H9 (cell line): ENCODE results near the gene MYO18A. TPM values are rescaled to one million over a fixed set of nuclear protein-coding genes. Genes with fewer than 3 reads are reported as not detected.

Experiments used
- DNase-seq: peaks from one replicate; pipeline ENCODE4 v3.0.0-alpha.2; 2017
- H2AFZ ChIP-seq: one replicate; pipeline ENCODE4 v1.6.1; 2013; ENCODE audit warnings: mild to moderate bottlenecking, low read length, control low read depth, moderate library complexity
- H2AK5ac ChIP-seq: 2 replicates; pipeline ENCODE4 v1.6.1; 2013; ENCODE audit warnings: low read length, control low read depth, mixed read lengths; ENCODE audit not compliant: insufficient read length
- H2BK120ac ChIP-seq: one replicate; pipeline ENCODE4 v1.6.1; 2013; ENCODE audit warnings: low read depth, mild to moderate bottlenecking, low read length, control low read depth, inconsistent platforms; ENCODE audit not compliant: poor library complexity, severe bottlenecking
- H2BK12ac ChIP-seq: 2 replicates; pipeline ENCODE4 v1.6.1; 2013; ENCODE audit warnings: low read length, control low read depth, mixed read lengths, low read depth; ENCODE audit not compliant: insufficient read length
- H2BK15ac ChIP-seq: 2 replicates; pipeline ENCODE4 v1.6.1; 2013; ENCODE audit warnings: low read depth, low read length, control low read depth
- H2BK20ac ChIP-seq: one replicate; pipeline ENCODE4 v1.6.1; 2013; ENCODE audit warnings: low read depth, mild to moderate bottlenecking, low read length, control low read depth, inconsistent platforms; ENCODE audit not compliant: poor library complexity, severe bottlenecking
- H2BK5ac ChIP-seq: 2 replicates; pipeline ENCODE4 v1.6.1; 2013; ENCODE audit warnings: low read length, control low read depth, mixed read lengths; ENCODE audit not compliant: insufficient read length
- H3K14ac ChIP-seq: 2 replicates; pipeline ENCODE4 v1.6.1; 2013; ENCODE audit warnings: low read length, control low read depth; ENCODE audit not compliant: insufficient read depth
- H3K18ac ChIP-seq: 2 replicates; pipeline ENCODE4 v1.6.1; 2013; ENCODE audit warnings: low read depth, mild to moderate bottlenecking, mixed read lengths, low read length, control low read depth; ENCODE audit not compliant: insufficient read length
- H3K23ac ChIP-seq: 2 replicates; pipeline ENCODE4 v1.6.1; 2013; ENCODE audit warnings: low read length, control low read depth, mixed read lengths, low read depth; ENCODE audit not compliant: insufficient read length
- H3K23me2 ChIP-seq: 2 replicates; pipeline ENCODE4 v1.6.1; 2013; ENCODE audit warnings: low read depth, mild to moderate bottlenecking, mixed read lengths, low read length, control low read depth; ENCODE audit not compliant: insufficient read length, poor library complexity, severe bottlenecking
- H3K27ac ChIP-seq: 2 replicates; pipeline ENCODE4 v1.5.1; 2013; ENCODE audit warnings: low read length, control low read depth, mixed read lengths, low read depth; ENCODE audit not compliant: insufficient read length
- H3K27me3 ChIP-seq: 2 replicates; pipeline ENCODE4 v1.6.1; 2013; ENCODE audit warnings: low read length, control low read depth, inconsistent platforms; ENCODE audit not compliant: insufficient read depth
- H3K4ac ChIP-seq: 2 replicates; pipeline ENCODE4 v1.6.1; 2013; ENCODE audit warnings: low read depth, mild to moderate bottlenecking, control low read depth, inconsistent platforms, low read length, moderate library complexity
- H3K4me1 ChIP-seq: 2 replicates; pipeline ENCODE4 v1.6.1; 2013; ENCODE audit warnings: low read length, control low read depth, inconsistent platforms; ENCODE audit not compliant: insufficient read depth
- H3K4me2 ChIP-seq: 2 replicates; pipeline ENCODE4 v1.6.1; 2013; ENCODE audit warnings: low read length, control low read depth, mixed read lengths; ENCODE audit not compliant: insufficient read length, insufficient read depth
- H3K56ac ChIP-seq: 2 replicates; pipeline ENCODE4 v1.6.1; 2013; ENCODE audit warnings: low read depth, mild to moderate bottlenecking, mixed read lengths, low read length, control low read depth; ENCODE audit not compliant: insufficient read length
- H3K79me1 ChIP-seq: 2 replicates; pipeline ENCODE4 v1.6.1; 2013; ENCODE audit warnings: low read depth, mild to moderate bottlenecking, moderate library complexity, low read length, control low read depth, inconsistent platforms; ENCODE audit not compliant: insufficient read depth, poor library complexity, severe bottlenecking
- H3K79me2 ChIP-seq: 2 replicates; pipeline ENCODE4 v1.6.1; 2013; ENCODE audit warnings: low read length, control low read depth, inconsistent platforms; ENCODE audit not compliant: insufficient read depth
- H3K9ac ChIP-seq: 2 replicates; pipeline ENCODE4 v1.6.1; 2013; ENCODE audit warnings: low read length, control low read depth, mixed read lengths; ENCODE audit not compliant: insufficient read length; ENCODE audit errors: extremely low read depth
- H3K9me3 ChIP-seq: one replicate; pipeline ENCODE4 v1.6.1; 2013; ENCODE audit warnings: low read depth, low read length, inconsistent platforms; ENCODE audit not compliant: control insufficient read depth
- H3T11ph ChIP-seq: one replicate; pipeline ENCODE4 v1.6.1; 2013; ENCODE audit warnings: mild to moderate bottlenecking, low read length, control low read depth, inconsistent platforms
- H4K20me1 ChIP-seq: one replicate; pipeline ENCODE4 v1.6.1; 2013; ENCODE audit not compliant: control insufficient read depth, insufficient read length, insufficient read depth
- H4K5ac ChIP-seq: 2 replicates; pipeline ENCODE4 v1.6.1; 2013; ENCODE audit warnings: low read depth, mild to moderate bottlenecking, mixed read lengths, low read length, control low read depth; ENCODE audit not compliant: insufficient read length
- H4K8ac ChIP-seq: replicated peaks from 2 replicates; pipeline ENCODE4 v1.6.1; 2013; ENCODE audit warnings: low read length, control low read depth, mixed read lengths, low read depth; ENCODE audit not compliant: insufficient read length
- H4K91ac ChIP-seq: 2 replicates; pipeline ENCODE4 v1.6.1; 2013; ENCODE audit warnings: low read depth, mild to moderate bottlenecking, moderate library complexity, mixed read lengths, low read length, control low read depth; ENCODE audit not compliant: insufficient read length
- H3K27ac Mint-ChIP-seq, 3 experiments: 2 replicates in 2 of 3; 3 replicates in 1 of 3; pipeline ENCODE4 v1.8.0; 2020 to 2021; ENCODE audit warnings: mixed read lengths in 3 of 3, mild to moderate bottlenecking in 1 of 3, moderate library complexity in 1 of 3
- H3K27me3 Mint-ChIP-seq: 2 replicates; pipeline ENCODE4 v1.8.0; 2021; ENCODE audit warnings: low read depth, mild to moderate bottlenecking, moderate library complexity, mixed read lengths
- H3K36me3 Mint-ChIP-seq, 3 experiments: 2 replicates in 2 of 3; 3 replicates in 1 of 3; pipeline ENCODE4 v1.8.0; 2020 to 2021; ENCODE audit warnings: low read depth in 3 of 3, mixed read lengths in 3 of 3; ENCODE audit not compliant: insufficient read depth in 1 of 3
- H3K4me1 Mint-ChIP-seq, 2 experiments: 2 replicates each; pipeline ENCODE4 v1.8.0; 2020; ENCODE audit warnings: mixed read lengths in 2 of 2
- H3K4me3 Mint-ChIP-seq, 2 experiments: 2 replicates in 1 of 2; 3 replicates in 1 of 2; pipeline ENCODE4 v1.8.0; 2020 to 2021; ENCODE audit warnings: mild to moderate bottlenecking in 2 of 2, mixed read lengths in 2 of 2, moderate library complexity in 1 of 2
- H3K9me3 Mint-ChIP-seq, 2 experiments: 2 replicates in 1 of 2; 3 replicates in 1 of 2; pipeline ENCODE4 v1.8.0; 2020; ENCODE audit warnings: mild to moderate bottlenecking in 2 of 2, mixed read lengths in 2 of 2, moderate library complexity in 1 of 2
- WGBS: extraction: QIAGEN DNeasy Blood & Tissue Kit; methylation state at CpG from one replicate; pipeline ENCODE4 v1.1.7; 2013; ENCODE audit warnings: missing lambda C conversion rate, low lambda C conversion rate, mixed read lengths; ENCODE audit not compliant: insufficient read length; ENCODE audit errors: extremely low coverage; 5-methylcytosine and 5-hydroxymethylcytosine counted together
- total RNA-seq: library from RNA; stranded (reverse); gene quantifications from 2 replicates; pipeline ENCODE4 v1.2.1, GENCODE V29; 2021
- TF ChIP-seq, protein P1 (sequence below): fragments of 200-600 bp; sonication (generic); conservative IDR thresholded peaks from 3 replicates; pipeline ENCODE4 v1.8.0; 2021; ENCODE audit warnings: antibody characterized with exemption, mild to moderate bottlenecking

The MYO18A gene
- total RNA-seq, 1 experiment from 2014 or later: 21.6 TPM

DNA sequence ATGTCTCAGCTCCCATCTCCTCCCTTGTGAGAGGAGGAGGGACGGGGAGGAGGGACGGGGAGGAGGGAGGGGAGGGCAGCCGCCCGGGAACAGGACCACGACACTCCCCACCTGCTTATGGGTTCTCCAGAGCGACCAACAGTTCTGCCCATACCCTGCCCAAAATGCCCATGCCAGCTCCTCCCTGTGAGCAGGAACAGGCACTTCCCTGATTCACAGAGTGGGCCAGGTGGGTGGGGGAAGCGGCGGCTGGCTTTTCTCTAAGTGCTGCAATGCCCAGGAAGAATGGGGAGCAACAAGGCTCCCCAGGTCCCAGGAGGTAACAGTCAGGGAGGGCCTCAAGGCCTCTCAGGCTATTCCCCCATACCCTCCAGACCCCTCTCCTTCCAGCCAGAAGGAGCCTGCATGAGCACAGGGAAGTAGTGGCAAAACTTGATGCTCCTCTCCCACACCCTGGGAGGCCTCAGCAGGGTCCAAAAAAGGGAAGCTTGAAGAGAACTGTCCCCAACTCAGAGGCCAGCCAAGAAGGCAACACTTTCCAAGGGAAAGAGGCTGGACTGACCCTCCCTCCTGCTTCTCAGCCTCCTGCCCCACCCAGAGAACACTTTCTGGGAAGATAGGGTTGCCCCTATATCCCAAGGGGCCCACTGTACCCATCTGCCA, 53.8 kb downstream of the MYO18A start:
- Mint-ChIP-seq H3K4me1 (peaks cover 7 to 21% of the 10 kb centered on the region in 2 experiments), H3K9me3 (no peaks in the 10 kb centered on the region), H3K27ac (no peak overlapping the region), H3K36me3 (peaks cover 0 to 3% (median 0%) of the 10 kb centered on the region in 3 experiments; a peak in 2 of 7 replicates), H3K4me3 (no peak overlapping the region), H3K27me3 (no peaks in the 10 kb centered on the region)
- Histone ChIP-seq H3K27ac (no peak overlapping the region), H3K79me2 (no peaks in the 10 kb centered on the region), H3K9me3 (no peaks in the 10 kb centered on the region), H2BK12ac (no peak overlapping the region), H3K4ac (no peak overlapping the region), H3K18ac (no peak overlapping the region), H4K5ac (no peak overlapping the region), H2AK5ac (no peak overlapping the region), H3K14ac (no peak overlapping the region), H2BK20ac (no peak overlapping the region), H3T11ph (no peak overlapping the region), H3K4me2 (no peak overlapping the region), H3K56ac (no peak overlapping the region), H2BK15ac (no peak overlapping the region), H3K23me2 (no peaks in the 10 kb centered on the region), H2BK5ac (no peak overlapping the region), H3K79me1 (no peaks in the 10 kb centered on the region), H3K27me3 (no peaks in the 10 kb centered on the region), H4K20me1 (no peaks in the 10 kb centered on the region), H3K9ac (no peak overlapping the region), H2BK120ac (no peak overlapping the region), H4K8ac (no peak overlapping the region), H2AFZ (no peak overlapping the region), H3K23ac (no peak overlapping the region), H3K4me1 (no peaks in the 10 kb centered on the region), H4K91ac (no peak overlapping the region)
- TF ChIP-seq, protein P1, sequence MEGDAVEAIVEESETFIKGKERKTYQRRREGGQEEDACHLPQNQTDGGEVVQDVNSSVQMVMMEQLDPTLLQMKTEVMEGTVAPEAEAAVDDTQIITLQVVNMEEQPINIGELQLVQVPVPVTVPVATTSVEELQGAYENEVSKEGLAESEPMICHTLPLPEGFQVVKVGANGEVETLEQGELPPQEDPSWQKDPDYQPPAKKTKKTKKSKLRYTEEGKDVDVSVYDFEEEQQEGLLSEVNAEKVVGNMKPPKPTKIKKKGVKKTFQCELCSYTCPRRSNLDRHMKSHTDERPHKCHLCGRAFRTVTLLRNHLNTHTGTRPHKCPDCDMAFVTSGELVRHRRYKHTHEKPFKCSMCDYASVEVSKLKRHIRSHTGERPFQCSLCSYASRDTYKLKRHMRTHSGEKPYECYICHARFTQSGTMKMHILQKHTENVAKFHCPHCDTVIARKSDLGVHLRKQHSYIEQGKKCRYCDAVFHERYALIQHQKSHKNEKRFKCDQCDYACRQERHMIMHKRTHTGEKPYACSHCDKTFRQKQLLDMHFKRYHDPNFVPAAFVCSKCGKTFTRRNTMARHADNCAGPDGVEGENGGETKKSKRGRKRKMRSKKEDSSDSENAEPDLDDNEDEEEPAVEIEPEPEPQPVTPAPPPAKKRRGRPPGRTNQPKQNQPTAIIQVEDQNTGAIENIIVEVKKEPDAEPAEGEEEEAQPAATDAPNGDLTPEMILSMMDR: no peak
- WGBS: no CpG with 5 or more reads among the region's 8 CpGs
- no peak for DNase-seq
